ENCODE data around the gene KLHL30. TPM values are rescaled to one million over a fixed set of nuclear protein-coding genes. Genes with fewer than 3 reads are reported as not detected.
A peak's percentile ranks its signal among the peaks of the same experiment; 100 is the strongest.

The KLHL30 gene
- total RNA-seq, 2 experiments from 2014 or later: 0.09 to 1.9 TPM

DNA sequence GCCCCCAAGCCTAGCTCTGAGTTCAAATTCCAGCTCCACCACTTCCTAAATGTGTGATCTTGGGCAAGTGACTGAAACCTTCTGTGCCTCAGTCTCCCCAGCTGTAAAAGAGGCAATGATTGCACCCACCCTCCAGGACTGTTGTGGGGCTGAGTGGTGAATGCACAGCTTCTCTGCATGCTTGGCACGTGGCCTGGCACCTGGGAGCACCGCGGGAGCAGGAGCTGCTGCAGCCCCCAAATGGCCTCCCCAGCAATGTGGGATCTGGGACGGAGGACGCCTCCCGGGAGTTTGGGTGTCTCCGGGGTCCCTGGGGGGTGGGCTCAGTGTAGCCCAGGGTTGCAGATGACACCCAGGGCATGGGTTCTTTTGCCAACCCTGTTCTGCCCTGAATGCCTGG is 1.6 kb downstream of the KLHL30 start:
- no peaks in the 10 kb centered on the region for H3K9me2 ChIP-seq (ENCODE audit: insufficient read depth, low read length)
- CTCF ChIA-PET (ENCODE audit: unreplicated experiment): interaction anchor here (1.2 to 1.3 kb wide), 2 partner anchors 31 to 32 kb away, joined by 4 read pairs; no protein-coding TSS in a partner anchor
- no peak overlapping the region; the same call in 1 of the 2 replicates for H2AFZ ChIP-seq (ENCODE audit: low read length)
- BruUV-seq (replicated peaks): no TSS peak
- no peak overlapping the region for H3K4me3 ChIP-seq (ENCODE audit: low read depth, low read length, poor library complexity, severe bottlenecking)
- no peak for DNase-seq (ENCODE audit: low spot score)
- H3K4me1 ChIP-seq (ENCODE audit: insufficient read depth, low read length, poor library complexity, severe bottlenecking): peaks cover 16% of the 10 kb centered on the region
- no peaks in the 10 kb centered on the region for H4K20me1 ChIP-seq (ENCODE audit: insufficient read depth, low read length)
- TF ChIP-seq CTCF (conservative IDR thresholded peaks at IDR 0.05; ENCODE audit: low read length) (no peak), EZH2phosphoT487 (IDR thresholded peaks at IDR 0.05; ENCODE audit: borderline replicate concordance, low read depth, low read length) (no peak)
- H3K9me3 ChIP-seq (ENCODE audit: low read length): no peaks in the 10 kb centered on the region
- H3K4me2 ChIP-seq (ENCODE audit: low read length): 0 out of 2 replicates have a peak overlapping the region, but pooled peaks have one; percentile 51
- POLR2A ChIA-PET: no interaction called here
- H3K36me3 ChIP-seq (ENCODE audit: insufficient read depth, low read length): no peaks in the 10 kb centered on the region
- H3K27ac ChIP-seq (ENCODE audit: low read depth, low read length, poor library complexity, severe bottlenecking): no peak overlapping the region
- H3K79me2 ChIP-seq (ENCODE audit: insufficient read depth, low read depth, low read length): no peaks in the 10 kb centered on the region
- intact Hi-C loops (cut with micrococcal nuclease; ENCODE audit: unreplicated experiment): no loop called here

- CTCF ChIA-PET (ENCODE audit: unreplicated experiment): no interaction called here
- Histone ChIP-seq H4K20me1 (ENCODE audit: insufficient read depth, low read length) (no peaks in the 10 kb centered on the region), H3K27ac (ENCODE audit: low read depth, low read length, poor library complexity, severe bottlenecking) (no peak overlapping the region), H3K9me3 (ENCODE audit: low read length) (no peaks in the 10 kb centered on the region), H3K4me1 (ENCODE audit: insufficient read depth, low read length, poor library complexity, severe bottlenecking) (peaks cover 16% of the 10 kb centered on the region), H3K9me2 (ENCODE audit: insufficient read depth, low read length) (no peaks in the 10 kb centered on the region), H3K4me3 (ENCODE audit: low read depth, low read length, poor library complexity, severe bottlenecking) (no peak overlapping the region), H3K4me2 (ENCODE audit: low read length) (no peak overlapping the region), H3K36me3 (ENCODE audit: insufficient read depth, low read length) (no peaks in the 10 kb centered on the region), H3K79me2 (ENCODE audit: insufficient read depth, low read depth, low read length) (no peaks in the 10 kb centered on the region), H2AFZ (ENCODE audit: low read length) (no peak overlapping the region)
- no peak for DNase-seq (ENCODE audit: low spot score)
- intact Hi-C loops (cut with micrococcal nuclease; ENCODE audit: unreplicated experiment): no loop called here
- no peak for TF ChIP-seq CTCF (conservative IDR thresholded peaks at IDR 0.05; ENCODE audit: low read length)
- POLR2A ChIA-PET: interaction anchor here (1.2 kb wide), 1 partner anchor 32 kb away, joined by 4 read pairs; no protein-coding TSS in a partner anchor
- BruUV-seq (replicated peaks): no TSS peak
Measured at GRCh38 chr2:238140721-238141540, 2.5 kb downstream of the KLHL30 start.
